GM19452 (cell line): ENCODE data around the gene RNF19B.
"Not testable (repeated sequence)": the region's sequence is repeated elsewhere in the genome, so short reads cannot be mapped to it uniquely, and the experiment has no call there.

Experiments used
- ATAC-seq: cut with Tn5 transposase; IDR thresholded peaks from one replicate; pipeline ENCODE4 v1.9.1; 2021; ENCODE audit not compliant: unreplicated experiment

The RNF19B gene

GRCh38 chr1:32934535-32934934 lies 30.1 kb downstream of the RNF19B start:
- ATAC-seq: no peak

GRCh38 chr1:32933742-32934322 lies 30.8 kb downstream of the RNF19B start:
- ATAC-seq: no peak

GRCh38 chr1:32931760-32932159 lies 32.8 kb downstream of the RNF19B start:
- no peak for ATAC-seq

- no peak for ATAC-seq
Measured at GRCh38 chr1:32929366-32929765, 35.2 kb downstream of the RNF19B start.

DNA sequence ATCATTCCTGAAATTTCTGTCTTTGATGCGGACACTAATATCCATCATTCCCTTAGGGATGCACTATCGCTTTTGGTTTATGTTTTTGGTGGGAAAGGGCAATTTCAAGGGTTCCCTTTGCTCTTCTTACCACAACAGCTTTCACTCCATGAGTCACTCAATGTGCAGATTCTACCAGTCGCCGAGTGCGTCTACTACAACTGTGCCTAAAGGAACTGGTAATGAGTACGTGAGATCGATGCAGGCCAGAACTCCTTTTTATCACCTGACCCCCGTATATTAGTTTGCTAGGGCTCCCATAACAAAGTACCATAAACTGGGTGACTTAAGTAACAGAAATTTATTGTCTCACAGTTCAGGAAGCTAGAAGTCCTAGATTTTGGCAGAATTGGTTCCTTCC lies 35.9 kb downstream of the RNF19B start:
- ATAC-seq: no peak

DNA sequence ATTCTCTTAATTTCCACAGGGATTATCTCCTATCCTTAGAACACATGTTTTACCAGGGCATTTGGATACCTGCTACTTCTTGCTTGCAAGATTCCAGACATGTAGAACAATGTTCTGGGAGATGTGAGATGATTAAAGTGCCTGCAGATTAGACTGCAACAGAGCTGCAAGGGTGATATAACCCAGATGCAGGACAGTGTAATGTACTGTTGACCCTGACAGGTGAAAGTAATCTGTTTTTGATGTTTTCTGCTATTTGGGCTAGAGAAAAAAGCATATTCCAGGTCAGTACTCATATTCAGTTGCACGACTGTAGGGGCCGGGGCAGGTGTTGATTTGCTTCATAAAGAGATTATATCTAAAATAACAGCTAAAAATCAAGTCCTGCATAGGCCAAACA lies 36.3 kb downstream of the RNF19B start:
- no peak for ATAC-seq

DNA sequence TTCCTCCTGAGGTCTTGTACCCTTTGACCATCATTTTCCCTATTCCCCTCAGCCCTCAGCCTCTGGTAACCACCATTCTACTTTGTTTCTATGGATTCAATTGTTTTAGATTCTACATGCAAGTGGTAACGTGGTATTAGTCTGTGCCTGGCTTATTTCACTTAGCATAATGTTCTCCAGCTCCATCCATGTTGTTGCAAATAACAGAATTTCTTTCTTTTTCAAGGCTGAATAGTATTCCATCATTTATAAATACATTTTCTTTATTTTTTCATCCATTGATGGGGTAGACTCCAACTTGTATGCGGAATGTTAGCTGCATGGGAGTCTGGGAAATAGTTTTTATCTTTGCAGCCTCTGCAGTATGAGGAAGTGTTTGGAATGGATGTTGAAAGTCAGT lies 37.2 kb downstream of the RNF19B start:
- no peak for ATAC-seq

DNA sequence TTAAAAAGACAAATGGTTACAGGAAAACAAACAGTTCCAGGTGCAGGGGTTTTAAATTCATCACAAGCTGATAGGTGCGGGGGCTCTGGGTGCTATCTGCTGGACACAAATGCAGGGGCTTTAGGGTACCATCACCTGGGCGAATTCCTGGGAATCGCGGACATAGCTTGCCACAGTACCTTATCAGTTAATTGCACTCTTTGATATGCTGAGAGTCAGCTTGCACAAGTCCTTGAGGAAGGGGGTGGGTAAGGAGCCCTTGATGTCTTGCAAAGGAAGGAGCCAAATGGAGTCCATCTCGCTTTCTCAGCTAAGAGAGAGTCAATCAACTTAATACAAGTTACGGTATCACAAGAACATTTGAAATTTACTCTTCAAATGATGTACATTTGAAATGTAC lies 38.0 kb downstream of the RNF19B start:
- no peak for ATAC-seq

DNA sequence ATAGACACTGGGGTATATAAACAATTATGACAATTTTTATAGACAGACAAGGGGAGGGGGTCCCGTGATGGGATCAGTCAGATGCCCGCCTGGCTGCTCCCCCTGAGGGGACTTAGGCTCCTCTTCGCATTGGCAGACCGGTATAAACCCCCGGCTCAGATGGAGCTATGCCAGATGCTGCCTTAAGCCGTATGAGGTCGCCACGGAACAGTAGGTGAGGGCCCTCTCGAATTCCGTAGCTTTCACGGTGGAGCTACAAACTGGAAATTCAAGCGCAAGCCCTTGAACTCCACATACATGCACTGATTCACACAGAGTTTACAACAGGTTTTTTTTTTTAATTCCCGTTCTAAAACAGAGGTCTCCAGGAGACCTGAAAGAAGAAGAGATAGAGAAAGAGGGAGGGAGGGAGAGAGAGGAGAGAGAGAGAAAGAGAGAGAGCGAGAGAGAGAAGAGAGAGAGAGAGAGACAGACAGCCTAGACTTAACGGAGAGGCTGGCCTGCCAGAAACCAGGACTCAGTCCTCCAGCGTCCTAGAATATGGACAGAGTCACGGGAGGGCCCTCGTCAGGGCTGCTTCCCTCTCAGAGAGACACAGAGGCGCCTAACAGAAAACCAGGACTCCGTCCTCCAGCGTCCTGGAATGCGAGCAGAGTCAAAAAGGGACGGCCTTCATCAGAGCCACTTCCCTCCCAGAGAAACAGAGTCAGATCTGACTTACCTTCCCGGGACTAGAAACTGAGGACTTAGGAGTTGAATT lies 39.0 kb downstream of the RNF19B start:
- ATAC-seq: no peak

GRCh38 chr1:32924881-32925344 lies 39.7 kb downstream of the RNF19B start:
- no peak for ATAC-seq

DNA sequence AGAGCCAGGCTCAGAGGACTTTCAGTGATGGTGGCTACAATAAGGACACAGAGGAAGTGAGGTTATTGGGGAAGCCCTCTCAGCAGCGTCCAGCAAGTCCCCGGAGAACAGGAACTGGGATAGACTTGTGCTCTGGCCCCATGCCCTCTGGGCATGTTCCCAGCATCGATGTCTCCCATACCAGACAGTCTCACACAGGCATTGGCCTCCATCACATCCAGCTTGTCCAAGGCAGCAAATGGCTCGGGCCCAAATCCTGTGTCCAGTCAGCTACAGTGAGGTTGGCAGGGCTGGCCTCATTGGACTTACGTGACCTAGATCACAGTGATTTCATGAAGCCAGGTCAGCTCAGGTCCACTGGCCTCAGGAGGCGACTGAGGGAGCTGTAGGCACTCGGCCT lies 43.8 kb downstream of the RNF19B start:
- ATAC-seq: no peak

DNA sequence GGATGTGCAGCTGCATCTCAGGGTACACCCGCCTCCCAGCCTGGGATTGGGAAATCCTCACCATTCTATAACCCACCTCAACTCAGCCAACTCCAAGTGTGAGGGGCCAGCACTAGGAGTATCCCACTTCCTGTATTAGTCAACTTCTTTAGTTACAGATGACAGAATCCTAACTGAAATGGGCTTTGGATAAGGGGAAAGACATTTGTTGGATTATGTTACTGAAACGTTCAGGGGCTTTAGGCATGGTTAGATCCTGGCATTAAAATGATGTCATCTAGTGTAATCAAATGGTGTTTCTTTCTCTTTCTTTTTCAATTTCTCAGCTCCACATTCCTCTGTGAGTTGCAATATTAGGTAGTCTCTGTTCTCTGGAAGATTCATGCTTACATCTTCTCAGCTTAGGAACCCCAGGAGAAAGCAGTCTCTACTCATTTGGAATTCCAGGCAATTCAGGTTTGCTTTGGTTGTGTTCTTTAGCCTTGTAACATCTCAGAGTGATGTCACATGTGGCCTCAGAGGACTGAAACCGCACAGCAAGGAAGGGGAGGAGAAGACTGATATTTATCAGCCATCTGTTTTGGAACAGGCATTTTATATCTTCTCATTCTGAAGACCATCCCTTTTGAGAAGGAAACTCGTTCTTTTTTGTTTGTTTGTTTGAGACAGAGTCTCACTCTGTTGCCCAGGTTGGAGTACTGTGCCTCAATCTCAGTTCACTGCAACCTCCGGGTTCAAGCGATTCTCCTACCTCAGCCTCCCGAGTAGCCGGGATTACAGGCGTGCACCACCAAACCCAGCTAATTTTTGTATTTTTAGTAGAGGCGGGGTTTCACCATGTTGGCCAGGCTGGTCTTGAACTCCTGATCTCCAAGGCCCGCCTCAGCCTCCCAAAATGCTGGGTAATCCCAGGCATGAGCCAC lies 44.5 kb downstream of the RNF19B start:
- ATAC-seq: no peak

GRCh38 chr1:32918179-32918578 lies 46.4 kb downstream of the RNF19B start:
- no peak for ATAC-seq

- no peak for ATAC-seq
Measured at GRCh38 chr1:32917521-32917920, 47.1 kb downstream of the RNF19B start.

- ATAC-seq: no peak
Measured at GRCh38 chr1:32915766-32916706, 48.6 kb downstream of the RNF19B start.

DNA sequence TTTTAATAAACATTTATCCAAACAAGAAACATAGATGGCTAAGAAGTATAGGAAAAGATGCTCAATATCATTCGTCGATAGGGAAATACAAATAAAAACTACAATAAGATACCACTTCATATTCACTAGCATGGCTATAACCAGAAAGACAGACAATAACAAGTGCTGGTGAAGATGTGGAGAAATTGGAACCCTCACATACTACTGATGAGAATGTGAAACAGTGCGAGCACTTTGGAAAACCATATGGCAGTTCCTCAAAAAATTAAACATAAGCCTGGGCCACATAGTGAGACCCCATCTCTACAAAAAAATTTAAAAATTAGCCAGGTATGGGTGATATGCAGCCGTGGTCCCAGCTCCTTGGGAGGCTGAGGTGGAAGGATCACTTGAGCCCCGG lies 54.3 kb downstream of the RNF19B start:
- no peak for ATAC-seq

GRCh38 chr1:32907435-32907834 lies 57.2 kb downstream of the RNF19B start:
- ATAC-seq: no peak

DNA sequence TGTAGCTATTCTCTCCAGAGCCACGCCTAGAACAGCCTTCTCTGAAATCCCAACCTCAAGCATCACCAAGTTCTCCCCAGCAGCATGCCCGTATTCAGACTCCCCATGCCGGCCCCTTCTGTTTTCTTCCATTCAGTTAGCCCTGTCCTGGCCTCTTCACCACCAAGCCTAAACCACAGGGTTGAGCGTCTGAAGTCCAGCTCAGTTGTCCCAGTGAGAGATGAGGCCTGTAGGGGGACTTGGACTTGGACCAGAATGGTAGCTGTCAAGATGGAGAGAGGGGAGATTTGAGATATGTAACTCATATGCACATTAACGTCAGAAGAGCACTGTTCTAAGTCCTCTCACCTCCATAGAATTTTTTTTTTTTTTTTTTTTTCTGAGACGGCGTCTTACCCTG lies 58.0 kb downstream of the RNF19B start:
- no peak for ATAC-seq

DNA sequence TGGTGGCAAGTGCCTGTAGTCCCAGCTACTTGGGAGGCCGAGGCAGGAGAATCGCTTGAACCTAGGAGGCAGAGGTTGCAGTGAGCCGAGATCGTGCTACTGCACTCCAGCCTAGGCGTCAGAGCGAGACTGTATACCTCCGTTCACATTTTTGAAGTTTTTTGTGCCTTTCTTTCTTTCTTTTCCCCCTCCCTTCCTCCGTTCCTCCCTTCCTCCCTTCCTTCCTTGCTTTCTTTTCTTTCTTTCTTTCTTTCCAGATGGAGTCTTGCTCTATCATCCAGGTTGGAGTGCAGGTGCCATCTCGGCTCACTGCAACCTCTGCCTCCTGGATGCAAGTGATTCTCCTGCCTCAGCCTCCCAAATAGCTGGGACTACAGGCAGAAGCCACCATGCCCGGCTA lies 59.0 kb downstream of the RNF19B start:
- not testable (repeated sequence) for ATAC-seq

GRCh38 chr1:32904797-32905196 lies 59.8 kb downstream of the RNF19B start:
- no peak for ATAC-seq
